ENCODE data around the gene RWDD4.

The RWDD4 gene

DNA sequence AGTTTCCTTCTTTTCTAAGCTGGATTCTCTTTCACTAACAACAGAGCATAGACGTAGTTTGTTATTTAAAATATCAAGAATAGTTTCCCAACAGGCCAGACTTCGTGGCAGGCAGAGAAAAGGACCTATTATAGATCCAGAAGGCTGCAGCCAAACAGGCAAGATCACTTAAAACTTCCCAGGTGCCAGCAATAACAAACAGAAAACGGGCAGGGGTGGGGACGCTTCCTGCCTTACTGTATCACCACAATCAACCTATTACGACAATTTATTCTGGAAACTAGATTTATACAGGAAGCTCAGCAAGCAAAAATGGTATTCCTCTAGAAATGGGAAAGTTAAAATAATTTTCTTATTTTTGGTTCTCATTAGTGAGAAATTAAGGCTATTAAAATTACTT, 22.1 kb downstream of the RWDD4 start:
- no peaks in the 10 kb centered on the region; the same call in 1 of the 2 replicates for H3K36me3 ChIP-seq (ENCODE audit: insufficient read depth, low read length)
- no peaks in the 10 kb centered on the region for H3K4me1 ChIP-seq (ENCODE audit: insufficient read depth, low read length)
- no peak overlapping the region for H2AFZ ChIP-seq (ENCODE audit: low read depth, low read length)
- H3K4me2 ChIP-seq (ENCODE audit: insufficient read depth, low read length) = no peak overlapping the region
- no peaks in the 10 kb centered on the region for H3K79me2 ChIP-seq (ENCODE audit: insufficient read depth, low read length)
- no peak for TF ChIP-seq EZH2 (IDR thresholded peaks at IDR 0.05; ENCODE audit: borderline replicate concordance, low read depth, low read length, severe bottlenecking)
- TF ChIP-seq, protein P1, sequence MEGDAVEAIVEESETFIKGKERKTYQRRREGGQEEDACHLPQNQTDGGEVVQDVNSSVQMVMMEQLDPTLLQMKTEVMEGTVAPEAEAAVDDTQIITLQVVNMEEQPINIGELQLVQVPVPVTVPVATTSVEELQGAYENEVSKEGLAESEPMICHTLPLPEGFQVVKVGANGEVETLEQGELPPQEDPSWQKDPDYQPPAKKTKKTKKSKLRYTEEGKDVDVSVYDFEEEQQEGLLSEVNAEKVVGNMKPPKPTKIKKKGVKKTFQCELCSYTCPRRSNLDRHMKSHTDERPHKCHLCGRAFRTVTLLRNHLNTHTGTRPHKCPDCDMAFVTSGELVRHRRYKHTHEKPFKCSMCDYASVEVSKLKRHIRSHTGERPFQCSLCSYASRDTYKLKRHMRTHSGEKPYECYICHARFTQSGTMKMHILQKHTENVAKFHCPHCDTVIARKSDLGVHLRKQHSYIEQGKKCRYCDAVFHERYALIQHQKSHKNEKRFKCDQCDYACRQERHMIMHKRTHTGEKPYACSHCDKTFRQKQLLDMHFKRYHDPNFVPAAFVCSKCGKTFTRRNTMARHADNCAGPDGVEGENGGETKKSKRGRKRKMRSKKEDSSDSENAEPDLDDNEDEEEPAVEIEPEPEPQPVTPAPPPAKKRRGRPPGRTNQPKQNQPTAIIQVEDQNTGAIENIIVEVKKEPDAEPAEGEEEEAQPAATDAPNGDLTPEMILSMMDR (IDR thresholded peaks at IDR 0.05; ENCODE audit: borderline replicate concordance, extremely low read depth, low read length, poor library complexity, severe bottlenecking) = no peak
- DNase-seq (no peak), ATAC-seq (ENCODE audit: insufficient read depth, low read depth) (no peak)
- H3K27me3 ChIP-seq (ENCODE audit: insufficient read depth, low read length, poor library complexity) = no peaks in the 10 kb centered on the region
- no peak overlapping the region for H3K4me3 ChIP-seq (ENCODE audit: low read depth in 1 of 2, low read length in 2 of 2)
- H4K20me1 ChIP-seq (ENCODE audit: insufficient read depth, low read length) = no peaks in the 10 kb centered on the region
- H3K27ac ChIP-seq (ENCODE audit: low read length) = no peak overlapping the region
- no peak overlapping the region for H3K9ac ChIP-seq (ENCODE audit: low read depth, low read length)
- H3K9me3 ChIP-seq (ENCODE audit: insufficient read depth, low read length, severe bottlenecking) = no peaks in the 10 kb centered on the region

GRCh38 chr4:183636503-183636902, 22.5 kb downstream of the RWDD4 start:
- H3K4me1 ChIP-seq (ENCODE audit: insufficient read depth, low read length) = no peaks in the 10 kb centered on the region
- no peaks in the 10 kb centered on the region for H4K20me1 ChIP-seq (ENCODE audit: insufficient read depth, low read length)
- H3K9me3 ChIP-seq (ENCODE audit: insufficient read depth, low read length, severe bottlenecking) = no peaks in the 10 kb centered on the region
- H3K4me3 ChIP-seq (ENCODE audit: low read depth in 1 of 2, low read length in 2 of 2) = no peak overlapping the region
- DNase-seq (no peak), ATAC-seq (ENCODE audit: insufficient read depth, low read depth) (no peak)
- H3K27me3 ChIP-seq (ENCODE audit: insufficient read depth, low read length, poor library complexity) = no peaks in the 10 kb centered on the region
- no peak overlapping the region for H3K9ac ChIP-seq (ENCODE audit: low read depth, low read length)
- H3K79me2 ChIP-seq (ENCODE audit: insufficient read depth, low read length) = no peaks in the 10 kb centered on the region
- no peak for TF ChIP-seq EZH2 (IDR thresholded peaks at IDR 0.05; ENCODE audit: borderline replicate concordance, low read depth, low read length, severe bottlenecking)
- TF ChIP-seq, protein P1 (IDR thresholded peaks at IDR 0.05; ENCODE audit: borderline replicate concordance, extremely low read depth, low read length, poor library complexity, severe bottlenecking) = no peak
- no peaks in the 10 kb centered on the region; the same call in 1 of the 2 replicates for H3K36me3 ChIP-seq (ENCODE audit: insufficient read depth, low read length)
- H3K4me2 ChIP-seq (ENCODE audit: insufficient read depth, low read length) = no peak overlapping the region
- H3K27ac ChIP-seq (ENCODE audit: low read length) = no peak overlapping the region
- no peak overlapping the region for H2AFZ ChIP-seq (ENCODE audit: low read depth, low read length)

DNA sequence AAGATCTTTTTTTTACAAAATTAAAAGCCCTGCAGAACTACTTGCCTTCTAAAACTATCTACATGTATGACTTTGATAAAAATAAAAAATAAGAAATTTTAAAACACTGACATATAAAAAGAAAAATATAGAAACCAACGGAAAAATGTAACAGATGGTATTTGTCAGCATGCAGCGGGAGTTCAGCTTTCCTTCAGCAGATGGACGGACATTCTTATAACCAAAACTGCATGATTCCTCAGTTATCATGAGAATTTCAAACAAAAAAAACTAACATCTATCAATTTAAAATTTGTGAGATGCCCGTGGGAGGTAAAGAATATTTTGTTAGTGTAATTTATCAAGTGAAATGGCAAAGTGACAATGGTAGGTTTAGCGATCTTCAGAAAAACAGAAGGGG, 23.2 kb downstream of the RWDD4 start:
- no peaks in the 10 kb centered on the region for H3K79me2 ChIP-seq (ENCODE audit: insufficient read depth, low read length)
- no peak for DNase-seq
- H3K4me2 ChIP-seq (ENCODE audit: insufficient read depth, low read length) = no peak overlapping the region
- no peak overlapping the region for H2AFZ ChIP-seq (ENCODE audit: low read depth, low read length)
- no peaks in the 10 kb centered on the region for H3K36me3 ChIP-seq (ENCODE audit: insufficient read depth, low read length)
- ATAC-seq (ENCODE audit: insufficient read depth, low read depth) = no peak
- no peaks in the 10 kb centered on the region for H3K4me1 ChIP-seq (ENCODE audit: insufficient read depth, low read length)
- no peaks in the 10 kb centered on the region for H3K9me3 ChIP-seq (ENCODE audit: insufficient read depth, low read length, severe bottlenecking)
- no peak overlapping the region for H3K27ac ChIP-seq (ENCODE audit: low read length)
- TF ChIP-seq, protein P1 (IDR thresholded peaks at IDR 0.05; ENCODE audit: borderline replicate concordance, extremely low read depth, low read length, poor library complexity, severe bottlenecking) = no peak
- TF ChIP-seq EZH2 (IDR thresholded peaks at IDR 0.05; ENCODE audit: borderline replicate concordance, low read depth, low read length, severe bottlenecking) = no peak
- H3K9ac ChIP-seq (ENCODE audit: low read depth, low read length) = no peak overlapping the region
- no peak overlapping the region for H3K4me3 ChIP-seq (ENCODE audit: low read depth in 1 of 2, low read length in 2 of 2)
- H4K20me1 ChIP-seq (ENCODE audit: insufficient read depth, low read length) = no peaks in the 10 kb centered on the region
- no peaks in the 10 kb centered on the region for H3K27me3 ChIP-seq (ENCODE audit: insufficient read depth, low read length, poor library complexity)

DNA sequence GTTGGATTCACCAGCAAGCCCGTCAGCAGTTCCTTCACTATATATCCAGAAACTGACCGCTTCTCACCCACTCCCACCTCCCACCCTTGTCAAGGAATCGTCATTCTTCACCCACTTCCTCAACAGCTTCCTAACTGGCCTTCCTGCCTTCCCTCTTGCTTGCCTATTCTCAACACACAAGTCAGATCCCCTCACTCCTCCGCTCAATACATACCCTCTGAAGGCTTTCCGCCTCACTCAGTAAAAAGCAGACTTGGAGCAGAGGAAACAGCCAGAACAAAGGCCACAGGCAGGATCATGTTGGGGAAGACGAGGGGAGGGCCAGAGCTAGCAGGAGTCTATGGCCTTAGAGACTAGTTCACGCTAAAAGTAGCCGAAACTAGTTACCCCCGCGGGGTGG, 23.7 kb downstream of the RWDD4 start:
- Histone ChIP-seq H3K27me3 (ENCODE audit: insufficient read depth, low read length, poor library complexity) (no peaks in the 10 kb centered on the region), H2AFZ (ENCODE audit: low read depth, low read length) (no peak overlapping the region), H3K79me2 (ENCODE audit: insufficient read depth, low read length) (no peaks in the 10 kb centered on the region), H4K20me1 (ENCODE audit: insufficient read depth, low read length) (no peaks in the 10 kb centered on the region), H3K9ac (ENCODE audit: low read depth, low read length) (no peak overlapping the region), H3K27ac (ENCODE audit: low read length) (no peak overlapping the region), H3K9me3 (ENCODE audit: insufficient read depth, low read length, severe bottlenecking) (no peaks in the 10 kb centered on the region), H3K4me3 (ENCODE audit: low read depth in 1 of 2, low read length in 2 of 2) (no peak overlapping the region), H3K4me1 (ENCODE audit: insufficient read depth, low read length) (no peaks in the 10 kb centered on the region), H3K4me2 (ENCODE audit: insufficient read depth, low read length) (no peak overlapping the region), H3K36me3 (ENCODE audit: insufficient read depth, low read length) (no peaks in the 10 kb centered on the region)
- ATAC-seq (ENCODE audit: insufficient read depth, low read depth) (no peak), DNase-seq (no peak)
- TF ChIP-seq EZH2 (IDR thresholded peaks at IDR 0.05; ENCODE audit: borderline replicate concordance, low read depth, low read length, severe bottlenecking) = no peak
- TF ChIP-seq, protein P1 (IDR thresholded peaks at IDR 0.05; ENCODE audit: borderline replicate concordance, extremely low read depth, low read length, poor library complexity, severe bottlenecking) = no peak

Data from DND-41 (cell line).